ENCODE data around the gene PKP1.

- TF ChIP-seq CSDC2 (CRISPR knock-in tag; IDR thresholded peaks at IDR 0.05): no peak
- TF ChIP-seq ARNTL (CRISPR knock-in tag; IDR thresholded peaks at IDR 0.05; ENCODE audit: borderline replicate concordance, low read depth): no peak
- no peak for TF ChIP-seq TSHZ2 (CRISPR knock-in tag; IDR thresholded peaks at IDR 0.05)
- no peak for TF ChIP-seq ZNF8 (CRISPR knock-in tag; IDR thresholded peaks at IDR 0.05)
- no peak for TF ChIP-seq SNAI2 (CRISPR knock-in tag; IDR thresholded peaks at IDR 0.05)
- no peak for TF ChIP-seq TOX (CRISPR knock-in tag; IDR thresholded peaks at IDR 0.05; ENCODE audit: borderline replicate concordance)
- TF ChIP-seq PATZ1 (CRISPR knock-in tag; IDR thresholded peaks at IDR 0.05; ENCODE audit: borderline replicate concordance): no peak
- no peak for TF ChIP-seq RARB (CRISPR knock-in tag; IDR thresholded peaks at IDR 0.05)
- no peak for TF ChIP-seq OSR1 (CRISPR knock-in tag; IDR thresholded peaks at IDR 0.05)
- no peak for TF ChIP-seq BACH2 (CRISPR knock-in tag; IDR thresholded peaks at IDR 0.05; ENCODE audit: borderline replicate concordance)
Observed at GRCh38 chr1:201277441-201277840, 5.9 kb upstream of the PKP1 start.

Data from SK-N-SH treated with all-trans-retinoic acid at 6 μM for 48 hours (cell line).